Activated CD4-positive, CD25-positive, alpha-beta regulatory T cell treated with anti-CD3 and anti-CD28 coated beads, Interleukin-2, amount 50 U/mL, for 72 hours (primary cell): ENCODE results near the gene SLC11A1.

Experiments
- DNase-seq: peaks from one replicate; pipeline ENCODE4 v3.0.0; 2021

SLC11A1 gene

DNA sequence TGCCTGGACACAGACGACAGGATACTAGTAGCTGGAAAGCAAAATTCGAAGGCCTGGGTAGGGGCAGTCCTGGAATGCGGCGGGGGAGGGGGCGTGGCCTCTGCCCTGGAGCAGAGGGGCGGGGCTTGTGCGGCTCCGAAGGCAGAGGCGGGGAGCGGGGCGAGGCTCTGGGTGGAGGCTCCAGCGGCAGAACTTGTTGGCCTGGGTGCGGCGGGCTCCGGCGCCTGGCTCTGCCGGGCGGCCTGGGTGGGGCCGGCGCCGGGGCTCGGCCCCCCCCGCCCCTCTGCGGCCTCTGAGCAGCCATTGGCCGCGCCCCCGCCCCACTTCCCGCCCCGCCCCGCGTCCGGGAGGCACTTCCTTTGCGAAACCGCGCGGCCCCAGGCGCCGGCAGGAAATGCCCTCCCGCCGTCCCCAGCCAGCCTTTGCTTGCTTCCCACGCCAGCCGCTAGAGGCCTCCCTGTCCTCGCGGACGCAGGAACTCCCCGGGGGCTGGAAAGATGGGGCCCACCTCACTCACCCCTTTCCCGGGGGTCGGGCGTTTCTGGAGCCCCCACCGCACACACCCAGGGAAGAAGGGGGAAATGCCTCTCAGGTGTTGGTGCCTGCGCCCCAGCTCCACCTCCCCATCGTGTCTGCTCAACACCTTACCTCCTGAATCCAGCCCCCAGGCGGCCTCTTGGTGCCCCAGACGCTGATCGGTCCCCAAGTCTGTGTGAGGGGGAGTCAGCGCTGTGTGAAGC is 24.3 kb downstream of the SLC11A1 start:
- DNase-seq: peak; percentile 89

DNA sequence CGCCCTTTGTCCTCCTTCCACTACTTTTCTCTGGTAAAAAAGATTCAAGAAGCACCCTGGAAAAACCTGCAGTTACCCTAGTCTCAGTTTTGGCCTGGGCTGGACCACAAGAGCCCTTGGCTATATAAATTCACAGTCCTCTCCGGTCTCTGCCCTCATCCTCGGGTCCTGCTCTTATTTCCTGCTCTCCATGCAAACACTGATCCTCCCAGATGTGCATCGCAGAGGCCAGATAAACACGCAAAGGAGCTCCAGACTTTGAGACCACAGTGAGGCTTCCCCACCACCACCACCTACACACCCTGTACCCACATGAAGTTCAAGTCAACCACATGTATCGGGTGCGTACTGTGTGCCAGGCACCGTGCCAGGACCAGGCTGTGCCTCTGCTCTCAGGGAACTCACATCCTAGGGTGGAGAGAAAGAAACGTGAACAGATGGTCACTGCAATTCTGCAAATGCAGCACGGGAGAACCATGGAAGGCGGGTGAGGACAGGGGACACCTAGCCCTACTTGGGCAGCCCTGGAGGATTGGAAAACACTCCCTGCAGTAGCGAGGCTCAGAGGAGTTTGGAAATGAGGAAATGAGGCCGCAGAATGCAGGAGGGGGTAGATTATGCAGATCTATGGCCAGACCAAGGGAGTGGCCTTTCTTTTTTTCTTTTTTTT is 25.0 kb downstream of the SLC11A1 start:
- peak; percentile 59 for DNase-seq

DNA sequence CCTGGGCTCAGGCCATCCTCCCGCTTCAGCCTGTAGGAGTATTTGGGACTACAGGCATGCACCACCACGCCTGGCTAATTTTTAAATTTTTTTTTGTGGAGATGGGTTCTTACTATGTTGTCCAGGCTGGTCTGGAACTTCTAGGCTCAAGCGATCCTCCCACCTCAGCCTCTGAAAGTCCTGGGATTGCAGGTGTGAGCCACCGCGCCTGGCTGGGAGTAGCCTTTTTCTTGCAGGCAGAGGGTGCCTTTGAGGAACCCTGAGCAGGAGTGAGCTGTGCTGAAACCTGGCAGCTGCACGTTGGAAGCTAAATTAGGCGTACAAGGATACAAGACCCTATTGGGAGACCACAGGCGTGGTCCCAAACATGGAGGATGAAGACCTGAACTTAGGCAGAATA is 25.6 kb downstream of the SLC11A1 start:
- DNase-seq: no peak

DNA sequence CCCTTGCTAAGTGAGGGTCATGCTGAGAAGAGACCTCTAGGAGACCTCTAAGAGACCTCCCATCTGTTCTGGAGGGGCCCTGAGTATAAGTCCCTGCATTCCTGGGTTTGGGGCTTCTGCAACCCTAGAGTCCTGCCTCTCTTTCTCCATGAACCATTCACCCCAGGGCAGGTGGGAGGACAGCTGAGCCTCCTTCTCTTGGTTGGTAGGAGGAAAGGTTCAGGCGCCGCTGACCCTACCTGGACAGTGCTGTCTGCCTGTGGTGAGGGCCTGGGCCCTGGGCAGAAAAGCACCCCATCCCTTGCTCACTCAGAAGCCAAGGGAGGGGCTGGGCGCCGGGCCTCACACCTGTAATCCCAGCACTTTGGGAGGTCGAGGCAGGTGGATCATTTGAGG is 36.2 kb downstream of the SLC11A1 start:
- DNase-seq: no peak

DNA sequence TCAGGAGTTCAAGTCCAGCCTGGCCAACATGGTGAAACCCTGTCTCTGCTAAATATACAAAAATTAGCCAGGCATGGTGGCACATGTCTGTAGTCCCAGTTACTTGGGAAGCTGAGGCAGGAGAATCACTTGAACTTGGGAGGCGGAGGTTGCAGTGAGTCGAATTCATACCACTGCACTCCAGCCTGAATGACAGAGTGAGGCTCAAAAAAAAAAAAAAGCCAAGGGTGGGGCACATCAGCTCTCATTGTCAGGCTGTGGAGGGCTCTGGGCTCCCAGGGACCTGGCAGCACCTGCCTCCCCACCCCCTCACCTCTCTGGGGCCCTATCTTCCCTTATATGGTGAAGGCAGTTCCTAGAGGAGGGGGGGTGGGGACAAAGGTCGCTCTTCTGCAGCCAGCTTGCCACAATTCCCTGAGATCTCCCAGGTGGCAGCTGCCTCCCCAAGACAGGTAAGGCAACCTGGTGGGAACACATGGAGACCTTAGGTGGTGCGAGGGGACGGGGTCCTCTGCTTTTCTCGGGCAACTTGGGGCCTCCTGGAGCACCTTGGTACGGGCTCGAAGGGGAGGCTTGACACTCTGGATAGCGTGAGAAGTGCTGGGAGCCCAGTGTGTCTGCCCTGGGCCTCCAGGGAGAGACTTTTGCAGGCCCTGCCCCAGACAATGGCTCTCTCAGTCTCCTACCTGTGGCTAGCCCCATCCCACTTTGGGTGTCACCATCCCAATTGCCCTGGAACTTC is 36.8 kb downstream of the SLC11A1 start, which contains the start of gene VIL1:
Gene VIL1, plus strand, starts transcription at position 407 of the 742 bp plus-strand sequence. CDS start 4,656 bp downstream, outside the sequence.
- no peak for DNase-seq

DNA sequence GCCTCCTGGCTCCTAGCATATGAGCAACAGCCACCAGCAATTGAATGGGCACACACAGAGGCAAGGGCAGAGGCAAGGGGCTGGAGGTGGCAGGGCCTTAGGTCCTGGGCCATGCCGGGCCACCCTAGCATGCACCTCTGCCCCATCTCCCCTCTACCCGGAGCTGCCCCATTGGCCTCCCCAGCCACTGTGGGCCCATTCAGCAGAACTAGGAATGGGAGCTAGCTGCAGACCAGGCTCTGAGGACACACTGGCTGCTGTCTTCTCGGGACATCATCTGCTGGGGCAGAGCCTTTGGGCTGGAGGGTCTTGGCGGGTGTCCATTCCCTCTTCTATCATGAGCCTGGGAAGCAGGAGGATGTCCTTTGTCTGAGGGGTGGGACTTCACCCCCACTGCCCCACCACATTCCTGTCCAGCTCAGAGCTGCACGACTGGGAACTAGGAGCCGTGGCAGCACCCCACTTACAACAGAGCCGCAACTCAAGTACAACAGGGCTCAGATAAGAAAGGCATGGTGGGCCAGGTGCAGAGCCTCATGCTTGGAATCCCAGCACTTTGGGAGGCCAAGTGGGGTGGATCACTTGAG is 37.6 kb downstream of the SLC11A1 start:
- no peak for DNase-seq

DNA sequence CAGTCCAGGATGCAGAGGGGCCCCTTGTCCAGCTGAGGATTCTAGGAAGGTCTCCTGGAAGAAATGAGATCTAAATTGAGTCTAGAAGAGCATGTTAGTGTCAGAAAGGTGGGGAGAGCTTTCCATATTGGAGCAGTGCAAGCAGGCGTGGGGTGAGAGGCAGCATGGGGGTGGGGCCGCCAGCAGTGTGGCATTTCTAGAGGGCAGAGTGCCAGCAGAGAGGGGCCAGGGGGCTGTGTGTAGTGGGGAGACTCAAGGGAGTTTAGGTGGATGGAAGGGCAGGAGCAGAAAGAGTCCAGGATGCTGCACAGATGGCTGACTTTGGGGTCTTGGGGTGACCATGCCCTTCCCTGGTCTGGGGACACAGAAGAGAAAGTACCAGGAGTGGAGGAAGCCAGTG is 39.0 kb downstream of the SLC11A1 start:
- no peak for DNase-seq

DNA sequence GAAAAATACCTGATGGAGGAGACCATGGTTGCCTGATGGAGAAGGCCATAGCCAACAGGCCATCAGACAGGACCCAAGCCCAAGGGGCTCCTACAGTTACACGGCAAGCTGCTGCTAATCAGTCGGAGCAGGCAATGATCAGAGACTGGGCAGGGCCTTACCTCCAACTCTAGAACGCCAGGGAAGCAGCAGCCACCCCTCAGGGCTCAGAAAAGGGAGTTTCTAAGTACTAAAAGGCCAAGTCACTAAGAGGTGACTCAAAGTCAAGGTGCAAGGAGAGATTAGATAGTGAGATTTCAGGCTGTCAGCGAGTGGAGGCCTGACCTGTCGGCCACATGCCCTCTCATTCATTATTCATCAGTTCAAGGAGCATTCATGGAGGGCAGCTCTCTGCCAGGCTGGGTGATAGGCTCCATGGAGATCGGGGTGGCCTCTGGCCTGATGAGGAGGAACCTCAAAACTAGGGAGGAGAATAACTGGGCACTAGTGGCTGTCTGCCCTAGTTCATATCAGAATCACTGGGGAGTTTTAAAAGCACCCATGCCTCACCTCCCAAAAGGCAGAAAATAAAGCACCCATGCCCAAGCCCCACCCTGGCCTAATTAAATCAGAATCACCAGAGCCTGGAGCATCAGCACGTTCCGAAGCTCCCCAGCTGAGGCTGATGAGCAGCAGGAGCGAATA is 40.5 kb downstream of the SLC11A1 start:
- no peak for DNase-seq

DNA sequence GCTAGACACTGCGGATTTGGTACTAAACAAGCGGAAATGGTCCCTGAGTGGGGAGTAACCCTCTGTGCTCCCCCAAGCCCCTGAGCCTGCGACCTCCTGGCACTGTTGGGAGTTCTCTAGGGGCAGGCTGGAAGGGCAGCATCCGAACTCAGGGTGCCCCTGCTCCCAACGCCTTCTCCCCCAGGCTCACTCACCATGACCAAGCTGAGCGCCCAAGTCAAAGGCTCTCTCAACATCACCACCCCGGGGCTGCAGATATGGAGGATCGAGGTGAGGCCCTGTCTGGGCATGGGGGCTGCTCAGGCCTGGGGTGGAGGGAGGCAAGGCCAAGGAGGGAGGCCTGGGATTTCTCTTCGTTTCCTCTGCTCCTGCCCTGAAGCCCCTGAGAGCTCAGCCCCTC is 41.5 kb downstream of the SLC11A1 start:
- no peak for DNase-seq

DNA sequence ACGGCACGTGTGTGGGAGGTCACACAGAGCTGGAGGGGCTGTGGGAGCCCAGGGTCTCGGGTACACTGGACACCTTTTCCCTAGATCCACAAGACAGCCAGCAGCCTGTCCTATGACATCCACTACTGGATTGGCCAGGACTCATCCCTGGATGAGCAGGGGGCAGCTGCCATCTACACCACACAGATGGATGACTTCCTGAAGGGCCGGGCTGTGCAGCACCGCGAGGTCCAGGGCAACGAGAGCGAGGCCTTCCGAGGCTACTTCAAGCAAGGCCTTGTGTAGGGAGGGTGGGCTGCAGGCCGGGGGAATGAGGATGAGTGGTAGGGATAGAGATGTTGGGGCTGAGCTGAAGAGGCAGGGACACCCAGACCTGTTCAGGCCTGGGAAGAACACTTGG is 43.5 kb downstream of the SLC11A1 start:
- DNase-seq: no peak

DNA sequence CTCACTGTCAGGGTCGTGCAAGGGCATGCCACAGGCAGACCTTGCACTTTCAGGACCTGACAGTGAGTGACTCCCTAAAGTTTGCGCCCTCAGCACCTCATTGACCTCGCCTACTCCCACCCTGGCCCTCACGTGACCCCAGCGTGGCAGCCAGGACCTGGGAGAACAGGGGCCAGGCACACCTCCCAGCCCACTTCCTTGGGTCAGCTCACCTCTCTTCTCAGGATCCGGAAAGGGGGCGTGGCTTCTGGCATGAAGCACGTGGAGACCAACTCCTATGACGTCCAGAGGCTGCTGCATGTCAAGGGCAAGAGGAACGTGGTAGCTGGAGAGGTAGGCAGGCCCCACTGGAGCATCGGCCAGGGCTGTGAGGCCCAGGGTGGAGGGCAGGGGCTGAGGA is 45.7 kb downstream of the SLC11A1 start:
- DNase-seq: no peak

DNA sequence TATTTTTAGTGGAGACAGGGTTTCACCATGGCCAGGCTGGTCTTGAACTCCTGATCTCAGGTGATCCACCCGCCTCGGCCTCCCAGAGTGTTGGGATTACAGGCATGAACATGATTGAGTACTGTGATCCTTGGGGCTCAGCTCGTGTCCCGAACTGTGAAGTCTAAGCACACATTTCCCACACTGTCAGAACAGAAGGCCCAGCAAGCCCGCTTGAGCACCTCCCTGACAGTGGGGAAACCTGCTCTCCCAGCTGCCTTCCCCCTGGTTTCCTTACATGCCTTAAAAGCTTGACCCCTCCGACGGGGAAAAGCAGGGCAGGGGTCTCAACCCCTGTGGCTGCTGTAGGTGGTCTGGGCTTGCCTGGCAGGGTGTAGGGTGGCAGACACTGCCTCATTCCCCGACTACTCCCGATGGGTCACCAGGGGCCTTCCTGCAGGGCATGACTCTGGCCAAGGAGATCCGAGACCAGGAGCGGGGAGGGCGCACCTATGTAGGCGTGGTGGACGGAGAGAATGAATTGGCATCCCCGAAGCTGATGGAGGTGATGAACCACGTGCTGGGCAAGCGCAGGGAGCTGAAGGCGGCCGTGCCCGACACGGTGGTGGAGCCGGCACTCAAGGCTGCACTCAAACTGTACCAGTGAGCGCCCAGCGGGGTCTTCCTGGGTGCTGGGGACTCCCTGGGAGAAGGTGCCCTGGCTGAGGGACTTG is 46.9 kb downstream of the SLC11A1 start:
- no peak for DNase-seq

DNA sequence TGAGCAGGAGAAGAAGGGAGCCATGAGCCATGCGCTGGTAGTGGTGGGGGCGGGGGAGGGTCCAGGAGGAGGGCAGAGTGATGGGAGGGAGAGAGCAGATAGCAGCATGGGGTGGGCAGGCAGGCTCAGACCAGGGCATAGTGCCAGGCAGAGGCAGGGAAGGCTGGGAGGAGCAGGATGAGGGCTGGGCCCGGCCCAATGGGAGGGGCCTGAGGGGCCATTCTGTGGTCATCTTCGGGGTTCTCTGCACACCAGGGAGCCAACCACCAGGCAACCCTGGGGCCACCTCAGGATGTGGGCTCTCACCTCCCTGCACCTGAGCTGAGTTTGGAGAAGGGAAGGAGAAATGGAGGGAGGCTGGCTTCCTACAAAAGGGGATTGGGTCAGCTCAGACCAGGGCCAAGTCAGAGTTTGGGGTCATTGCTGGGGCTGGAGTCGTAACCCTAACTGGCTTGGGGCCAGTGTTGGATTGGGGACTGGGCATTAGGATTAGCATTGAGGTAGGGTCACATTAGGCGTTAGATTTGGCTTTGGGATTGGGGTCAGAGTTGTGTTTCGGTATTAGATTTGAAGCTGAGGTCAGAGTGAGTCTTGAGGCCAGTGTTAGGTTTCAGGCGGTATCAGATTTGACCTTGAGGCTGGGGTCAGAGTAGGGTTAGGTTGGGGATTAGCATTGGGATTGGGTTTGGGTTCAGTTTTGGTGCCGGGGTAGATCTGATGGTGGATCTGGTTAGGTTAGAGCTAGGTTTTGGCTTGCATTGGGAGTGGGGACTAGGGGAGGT is 48.0 kb downstream of the SLC11A1 start:
- no peak for DNase-seq

DNA sequence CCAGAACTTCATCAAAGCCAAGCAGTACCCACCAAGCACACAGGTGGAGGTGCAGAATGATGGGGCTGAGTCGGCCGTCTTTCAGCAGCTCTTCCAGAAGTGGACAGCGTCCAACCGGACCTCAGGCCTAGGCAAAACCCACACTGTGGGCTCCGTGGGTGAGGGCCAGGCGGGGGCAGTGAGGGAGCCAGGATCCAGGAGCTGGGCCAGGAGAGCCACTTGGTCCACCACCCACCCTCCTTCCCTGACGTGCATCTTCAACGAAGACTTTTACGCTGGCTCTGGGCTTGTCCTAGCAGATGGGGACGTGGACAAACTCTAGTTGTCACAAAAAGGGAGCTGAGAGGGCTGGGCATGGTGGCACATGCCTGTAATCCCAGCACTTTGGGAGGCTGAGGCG is 48.6 kb downstream of the SLC11A1 start:
- no peak for DNase-seq

DNA sequence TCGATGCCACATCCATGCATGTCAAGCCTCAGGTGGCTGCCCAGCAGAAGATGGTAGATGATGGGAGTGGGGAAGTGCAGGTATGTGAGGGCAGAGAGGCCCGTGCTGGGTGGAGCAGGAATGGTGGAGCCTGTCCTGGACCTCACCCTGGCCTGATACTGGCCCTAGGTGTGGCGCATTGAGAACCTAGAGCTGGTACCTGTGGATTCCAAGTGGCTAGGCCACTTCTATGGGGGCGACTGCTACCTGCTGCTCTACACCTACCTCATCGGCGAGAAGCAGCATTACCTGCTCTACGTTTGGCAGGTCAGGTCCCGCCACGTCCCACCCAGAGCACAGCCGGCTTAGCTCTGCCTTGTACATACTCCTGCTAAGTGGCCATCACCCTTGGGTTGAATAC is 49.8 kb downstream of the SLC11A1 start:
- no peak for DNase-seq

DNA sequence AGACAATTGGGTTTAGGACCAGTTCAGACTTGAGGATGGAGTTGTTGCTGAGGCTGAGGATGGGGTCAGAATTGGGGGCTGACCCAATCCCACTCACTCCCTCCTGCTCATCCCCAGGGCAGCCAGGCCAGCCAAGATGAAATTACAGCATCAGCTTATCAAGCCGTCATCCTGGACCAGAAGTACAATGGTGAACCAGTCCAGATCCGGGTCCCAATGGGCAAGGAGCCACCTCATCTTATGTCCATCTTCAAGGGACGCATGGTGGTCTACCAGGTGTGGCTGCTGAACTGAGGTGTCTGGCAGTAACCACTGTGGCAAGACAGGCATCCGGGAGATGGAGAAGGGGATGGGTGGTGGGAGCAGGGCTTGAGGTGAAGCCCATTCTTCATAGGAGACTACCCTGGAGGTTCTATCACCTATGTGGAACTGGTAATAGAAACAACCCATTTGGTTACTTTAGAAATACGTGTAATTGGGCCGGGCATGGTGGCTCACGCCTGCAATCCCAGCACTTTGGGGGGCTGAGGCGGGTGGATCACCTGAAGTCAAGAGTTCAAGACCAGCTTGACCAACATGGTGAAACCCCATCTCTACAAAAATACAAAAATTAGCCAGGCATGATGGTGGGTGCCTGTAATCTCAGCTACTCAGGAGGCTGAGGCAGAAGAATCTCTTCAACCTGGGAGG is 50.7 kb downstream of the SLC11A1 start:
- no peak for DNase-seq

DNA sequence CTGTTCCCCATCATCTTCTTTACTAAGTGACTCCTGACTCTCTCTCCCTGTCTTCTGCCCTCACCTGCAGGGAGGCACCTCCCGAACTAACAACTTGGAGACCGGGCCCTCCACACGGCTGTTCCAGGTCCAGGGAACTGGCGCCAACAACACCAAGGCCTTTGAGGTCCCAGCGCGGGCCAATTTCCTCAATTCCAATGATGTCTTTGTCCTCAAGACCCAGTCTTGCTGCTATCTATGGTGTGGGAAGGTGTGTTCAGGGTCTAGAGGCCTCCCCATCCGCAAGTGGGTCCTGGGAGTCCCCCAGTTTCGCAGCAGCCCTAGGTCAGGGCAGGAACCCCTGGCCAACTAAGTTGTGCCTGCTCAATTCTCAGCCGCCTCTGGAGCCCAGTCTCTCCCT is 52.4 kb downstream of the SLC11A1 start:
- DNase-seq: no peak

DNA sequence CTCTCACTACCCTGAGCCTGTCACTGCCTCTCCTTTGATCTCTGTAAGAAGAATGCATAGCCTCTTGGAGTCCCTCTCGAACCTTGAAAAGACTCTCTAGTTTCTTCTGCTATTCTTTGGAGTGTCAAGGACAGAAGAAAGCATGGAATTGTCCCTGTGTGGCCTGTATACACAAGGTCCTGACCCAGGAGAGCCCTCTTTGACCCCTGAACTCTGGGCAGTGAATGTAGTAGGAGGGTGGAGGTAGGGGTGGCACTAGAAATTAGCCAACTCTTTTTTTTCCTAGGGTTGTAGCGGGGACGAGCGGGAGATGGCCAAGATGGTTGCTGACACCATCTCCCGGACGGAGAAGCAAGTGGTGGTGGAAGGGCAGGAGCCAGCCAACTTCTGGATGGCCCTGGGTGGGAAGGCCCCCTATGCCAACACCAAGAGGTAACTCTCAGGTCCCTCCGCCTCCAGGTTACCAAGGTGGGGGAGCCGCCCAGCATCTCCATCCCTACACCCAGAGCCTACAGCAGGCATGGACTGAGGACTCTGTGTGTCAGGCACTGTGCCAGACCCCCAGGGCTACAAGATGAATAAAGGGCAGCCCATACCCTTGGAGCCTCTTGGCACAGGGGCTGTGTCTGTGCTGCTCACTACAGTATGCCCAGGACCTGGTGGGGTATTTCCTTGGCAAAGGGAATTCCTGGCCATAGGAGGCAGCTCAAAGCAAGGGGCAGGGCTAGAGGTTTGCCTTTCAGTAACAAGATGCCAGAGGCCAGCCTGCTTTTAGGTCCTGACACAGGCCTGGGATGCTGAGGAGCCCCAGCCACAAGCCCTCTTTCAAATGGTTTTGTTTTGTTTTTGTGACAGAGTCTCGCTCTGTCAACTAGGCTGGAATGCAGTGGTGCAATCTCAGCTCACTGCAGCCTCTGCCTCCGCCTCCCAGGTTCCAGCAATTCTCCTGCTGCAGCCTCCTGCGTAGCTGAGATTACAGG is 53.2 kb downstream of the SLC11A1 start:
- DNase-seq: no peak

DNA sequence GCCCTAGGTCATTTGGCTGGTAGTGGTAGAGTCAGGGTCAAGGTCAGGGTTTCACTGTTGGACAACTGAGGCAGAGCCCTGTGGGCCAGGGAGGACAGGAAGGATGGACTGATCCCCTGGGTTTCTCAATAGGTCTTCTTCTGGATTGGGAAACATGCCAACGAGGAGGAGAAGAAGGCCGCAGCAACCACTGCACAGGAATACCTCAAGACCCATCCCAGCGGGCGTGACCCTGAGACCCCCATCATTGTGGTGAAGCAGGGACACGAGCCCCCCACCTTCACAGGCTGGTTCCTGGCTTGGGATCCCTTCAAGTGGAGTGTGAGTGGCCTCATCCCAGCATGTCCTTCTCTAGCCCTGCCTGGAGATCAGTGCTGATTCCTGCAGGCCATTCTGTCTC is 54.9 kb downstream of the SLC11A1 start:
- DNase-seq: no peak

DNA sequence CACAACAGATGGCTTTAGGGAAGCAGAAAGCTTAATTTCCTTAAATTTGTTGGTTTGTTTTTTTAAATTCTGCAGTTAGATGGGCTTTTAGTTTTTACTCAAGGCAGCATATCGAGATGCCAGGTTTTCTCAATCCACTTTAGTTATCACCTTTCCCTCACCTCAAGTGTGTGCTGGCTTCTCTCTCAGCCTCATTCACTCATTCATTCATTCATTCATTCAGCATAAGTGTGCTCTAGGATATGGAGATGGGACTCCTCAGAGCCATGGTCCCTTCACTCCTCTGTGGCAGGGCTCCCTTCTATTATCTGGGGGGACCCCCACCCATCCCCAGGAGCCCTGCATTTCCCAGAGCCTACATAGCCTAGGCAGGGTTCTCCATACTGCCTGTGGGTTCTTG is 55.9 kb downstream of the SLC11A1 start:
- no peak for DNase-seq
